Natural killer cell treated with Interleukin-12 subunit alpha and Interleukin-12 subunit beta and Interleukin-15 and Interleukin-18, amount 100 ng/mL, for 72 hours (primary cell): Measurements from ENCODE around the gene AXL. TPM values are rescaled to one million over a fixed set of nuclear protein-coding genes. Genes with fewer than 3 reads are reported as not detected.
A peak's percentile ranks its signal among the peaks of the same experiment; 100 is the strongest.

Experiments
- ATAC-seq, 2 donors: fragments of 150-1000 bp; cut with Tn5 transposase in 1 of 2; sonication (Bioruptor Pico), chemical (Tn5 transposase) in 1 of 2; 2 replicates each; pipeline ENCODE4 v1.10.0; 2021
- DNase-seq: peaks from one replicate; pipeline ENCODE4 v3.0.0; 2022; ENCODE audit warnings: low spot score
- H3K27ac Mint-ChIP-seq, 2 donors: 1 replicate in 1 of 2; 2 replicates in 1 of 2; pipeline ENCODE4 v1.8.0; 2022; ENCODE audit warnings: mixed read lengths in 2 of 2, mild to moderate bottlenecking in 1 of 2, moderate library complexity in 1 of 2
- H3K27me3 Mint-ChIP-seq, 2 donors: 1 replicate in 1 of 2; 2 replicates in 1 of 2; pipeline ENCODE4 v1.8.0; 2022; ENCODE audit warnings: mixed read lengths in 2 of 2
- H3K36me3 Mint-ChIP-seq: one replicate; pipeline ENCODE4 v1.8.0; 2022; ENCODE audit warnings: mixed read lengths
- H3K4me1 Mint-ChIP-seq, 2 donors: 1 replicate in 1 of 2; 2 replicates in 1 of 2; pipeline ENCODE4 v1.8.0; 2022; ENCODE audit warnings: low read depth in 2 of 2, mixed read lengths in 2 of 2, mild to moderate bottlenecking in 1 of 2
- H3K4me3 Mint-ChIP-seq: one replicate; pipeline ENCODE4 v1.8.0; 2022; ENCODE audit warnings: mixed read lengths
- H3K9me3 Mint-ChIP-seq: 2 replicates; pipeline ENCODE4 v1.8.0; 2022; ENCODE audit warnings: mixed read lengths
- total RNA-seq, 2 donors: library from RNA; stranded (reverse); gene quantifications; one replicate each; pipeline ENCODE4 v1.2.3, GENCODE V29; 2022

The AXL gene
- total RNA-seq, 2 donors from 2014 or later = not detected

DNA sequence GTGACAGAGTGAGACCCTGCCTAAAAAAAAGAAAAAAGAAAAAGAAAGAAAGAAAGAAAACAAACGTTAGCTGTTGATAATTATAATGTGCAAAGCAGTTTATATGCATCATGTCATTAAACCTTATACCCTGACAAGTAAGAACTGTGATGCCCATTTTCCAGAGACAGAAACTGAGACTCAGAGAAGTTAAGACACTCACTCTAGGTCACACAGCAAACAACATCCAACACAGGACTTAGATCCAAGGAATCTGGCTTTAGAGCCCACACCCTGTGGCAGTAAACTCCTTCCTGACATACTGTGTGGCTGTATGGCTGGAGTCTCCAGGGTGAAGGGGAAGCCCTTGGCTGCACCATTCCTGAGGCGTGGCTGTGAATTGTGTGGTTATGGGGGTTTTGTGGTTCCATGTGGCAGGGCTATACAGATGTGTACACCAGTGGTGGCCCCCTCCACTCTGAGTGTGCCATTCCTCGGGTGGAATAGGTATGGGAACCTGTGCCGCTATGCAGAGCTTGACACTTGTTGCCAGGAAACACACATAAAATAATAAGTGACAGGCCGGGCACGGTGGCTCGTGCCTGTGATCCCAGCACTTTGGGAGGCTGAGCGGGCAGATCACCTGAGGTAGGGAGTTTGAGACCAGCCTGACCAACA, 15.6 kb downstream of the AXL start:
- no peaks in the 10 kb centered on the region for H3K4me1 Mint-ChIP-seq
- peaks cover 0 to 3% of the 10 kb centered on the region in 2 donors for H3K27me3 Mint-ChIP-seq
- no peaks in the 10 kb centered on the region for H3K36me3 Mint-ChIP-seq
- no peak overlapping the region for H3K27ac Mint-ChIP-seq
- no peak for DNase-seq
- no peak overlapping the region for H3K4me3 Mint-ChIP-seq
- H3K9me3 Mint-ChIP-seq = no peaks in the 10 kb centered on the region
- ATAC-seq = no peak

DNA sequence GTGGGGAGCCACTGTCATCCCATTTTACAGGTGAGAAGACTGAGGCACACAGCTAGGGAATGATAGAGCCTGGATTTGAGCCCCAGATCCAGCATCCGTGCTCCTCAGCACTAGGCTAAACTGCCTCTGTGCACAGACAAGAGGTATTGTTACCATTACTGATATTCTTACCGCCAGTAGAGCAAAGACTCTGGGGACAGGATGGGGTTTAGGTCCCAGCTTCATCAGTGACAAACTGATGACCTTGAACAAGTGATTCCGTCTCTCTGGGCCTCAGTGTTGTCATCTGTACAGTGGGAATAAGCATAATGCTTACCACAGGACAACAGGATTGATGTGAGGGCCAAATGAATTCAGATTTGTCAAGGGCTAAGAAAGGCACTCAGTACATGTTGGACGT, 16.5 kb downstream of the AXL start:
- H3K4me1 Mint-ChIP-seq = no peaks in the 10 kb centered on the region
- no peak overlapping the region for H3K27ac Mint-ChIP-seq
- H3K9me3 Mint-ChIP-seq = no peaks in the 10 kb centered on the region
- H3K4me3 Mint-ChIP-seq = no peak overlapping the region
- no peaks in the 10 kb centered on the region for H3K36me3 Mint-ChIP-seq
- DNase-seq (no peak), ATAC-seq (no peak)
- H3K27me3 Mint-ChIP-seq = peaks cover 0 to 7% of the 10 kb centered on the region in 2 donors

DNA sequence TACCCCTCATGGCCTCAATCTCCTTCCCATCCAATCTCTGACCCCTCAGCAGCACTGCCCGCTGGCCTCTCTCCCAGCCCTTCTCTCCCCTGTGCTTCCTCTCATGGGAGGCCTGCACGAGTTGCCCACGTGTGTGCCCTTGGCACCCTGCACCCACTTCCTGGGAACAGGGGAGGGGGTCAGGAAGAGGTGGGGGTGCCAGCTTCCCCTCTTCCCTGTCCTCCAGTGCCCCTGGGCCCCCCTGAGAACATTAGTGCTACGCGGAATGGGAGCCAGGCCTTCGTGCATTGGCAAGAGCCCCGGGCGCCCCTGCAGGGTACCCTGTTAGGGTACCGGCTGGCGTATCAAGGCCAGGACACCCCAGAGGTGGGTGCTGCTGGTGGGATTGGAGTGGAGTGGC, 19.2 kb downstream of the AXL start:
- H3K27ac Mint-ChIP-seq = no peak overlapping the region
- H3K4me1 Mint-ChIP-seq = no peaks in the 10 kb centered on the region
- DNase-seq = no peak
- no peaks in the 10 kb centered on the region for H3K36me3 Mint-ChIP-seq
- no peak for ATAC-seq
- H3K4me3 Mint-ChIP-seq = no peak overlapping the region
- peaks cover 0 to 7% of the 10 kb centered on the region in 2 donors for H3K27me3 Mint-ChIP-seq
- H3K9me3 Mint-ChIP-seq = no peaks in the 10 kb centered on the region

DNA sequence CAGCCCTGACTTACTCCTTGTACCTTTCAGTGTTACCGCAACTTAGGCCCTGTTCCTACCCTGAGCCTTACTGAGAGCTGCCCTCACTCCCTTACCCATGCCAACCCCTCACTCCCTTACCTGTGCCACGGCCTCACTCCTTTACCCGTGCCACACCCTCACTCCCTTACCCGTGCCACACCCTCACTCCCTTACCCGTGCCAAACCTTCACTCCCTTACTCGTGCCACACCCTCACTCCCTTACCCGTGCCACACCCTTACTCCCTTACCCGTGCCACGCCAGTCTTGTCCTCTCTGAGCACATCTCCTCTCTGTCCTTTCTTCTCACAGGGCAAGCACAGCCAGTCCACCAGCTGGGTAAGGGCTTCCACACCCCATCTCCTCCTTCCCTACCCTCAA, 20.3 kb downstream of the AXL start:
- H3K9me3 Mint-ChIP-seq = no peaks in the 10 kb centered on the region
- ATAC-seq = no peak
- no peaks in the 10 kb centered on the region for H3K4me1 Mint-ChIP-seq
- no peak overlapping the region for H3K27ac Mint-ChIP-seq
- DNase-seq = no peak
- H3K36me3 Mint-ChIP-seq = no peaks in the 10 kb centered on the region
- H3K27me3 Mint-ChIP-seq = peaks cover 0 to 7% of the 10 kb centered on the region in 2 donors
- no peak overlapping the region for H3K4me3 Mint-ChIP-seq

DNA sequence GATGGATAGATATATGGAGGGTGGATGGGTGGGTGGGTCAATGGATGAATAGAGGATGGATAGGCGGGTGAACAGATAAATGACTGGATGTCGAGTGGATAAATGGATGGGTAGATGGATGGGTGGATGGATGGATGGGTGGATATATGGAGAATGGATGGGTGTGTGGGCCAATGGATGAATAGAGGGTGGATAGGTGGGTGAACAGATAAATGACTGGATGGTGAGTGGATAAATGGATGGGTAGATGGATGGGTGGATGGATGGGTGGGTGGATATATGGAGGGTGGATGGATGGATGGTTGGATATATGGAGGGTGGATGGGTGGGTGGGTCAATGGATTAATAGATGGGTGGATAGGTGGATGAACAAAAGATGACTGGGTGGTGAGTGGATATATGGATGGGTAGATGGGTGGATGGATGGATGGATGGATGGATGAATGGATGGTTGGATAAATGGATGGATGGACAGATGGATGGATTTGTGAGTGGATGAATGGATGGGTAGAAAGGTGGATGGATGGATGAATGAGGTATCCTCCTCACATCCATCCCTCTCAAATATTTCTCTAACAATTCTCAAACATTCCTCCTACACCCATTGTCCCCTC, 21.0 kb downstream of the AXL start:
- ATAC-seq (no peak), DNase-seq (no peak)
- Mint-ChIP-seq H3K9me3 (no peaks in the 10 kb centered on the region), H3K4me3 (no peak overlapping the region), H3K27ac (no peak overlapping the region), H3K27me3 (peaks cover 0 to 7% of the 10 kb centered on the region in 2 donors), H3K36me3 (no peaks in the 10 kb centered on the region), H3K4me1 (no peaks in the 10 kb centered on the region)

DNA sequence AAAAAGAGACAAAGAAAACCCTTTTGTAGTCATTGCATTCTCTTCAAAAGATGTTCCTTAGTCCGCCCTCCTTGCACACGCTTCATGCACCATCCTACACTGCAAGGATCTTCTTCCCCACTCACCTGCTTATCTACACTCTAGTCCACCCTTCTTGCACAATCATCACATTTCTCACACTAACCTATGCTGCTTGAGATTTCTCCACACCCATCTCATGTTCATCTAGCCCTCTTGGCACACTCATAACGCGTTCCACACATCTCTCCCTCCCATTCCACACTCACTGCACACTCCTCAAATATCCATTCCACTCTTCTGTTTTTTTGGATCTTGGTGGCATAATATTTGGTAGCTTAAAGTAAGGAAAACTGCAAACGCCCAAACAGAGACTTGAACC, 22.8 kb downstream of the AXL start:
- Mint-ChIP-seq H3K36me3 (no peaks in the 10 kb centered on the region), H3K27ac (no peak overlapping the region), H3K4me3 (no peak overlapping the region), H3K27me3 (peaks cover 0 to 7% of the 10 kb centered on the region in 2 donors), H3K4me1 (no peaks in the 10 kb centered on the region), H3K9me3 (no peaks in the 10 kb centered on the region)
- DNase-seq (no peak), ATAC-seq (no peak)

DNA sequence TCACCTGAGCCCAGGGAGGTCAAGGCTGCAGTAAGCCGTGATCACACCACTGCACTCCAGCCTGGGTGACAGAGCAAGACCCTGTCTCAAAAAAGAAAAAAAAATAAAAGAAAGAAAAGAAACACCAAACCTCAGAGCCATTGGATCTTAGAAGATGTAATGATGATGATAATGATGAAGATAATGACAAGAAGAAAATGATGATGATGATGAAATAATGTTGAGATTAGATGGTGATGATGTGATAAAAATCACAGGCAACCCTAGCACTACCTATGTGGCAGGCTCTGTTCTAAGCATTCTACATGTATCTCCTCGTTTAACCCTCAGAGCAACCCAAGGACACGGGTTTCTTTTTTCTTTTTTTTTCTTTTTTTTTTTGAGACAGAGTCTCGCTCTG, 25.1 kb downstream of the AXL start:
- Mint-ChIP-seq H3K36me3 (no peaks in the 10 kb centered on the region), H3K4me1 (no peaks in the 10 kb centered on the region), H3K27ac (no peak overlapping the region), H3K9me3 (no peaks in the 10 kb centered on the region), H3K4me3 (no peak overlapping the region), H3K27me3 (peaks cover 0 to 7% of the 10 kb centered on the region in 2 donors)
- no peak for ATAC-seq
- no peak for DNase-seq

DNA sequence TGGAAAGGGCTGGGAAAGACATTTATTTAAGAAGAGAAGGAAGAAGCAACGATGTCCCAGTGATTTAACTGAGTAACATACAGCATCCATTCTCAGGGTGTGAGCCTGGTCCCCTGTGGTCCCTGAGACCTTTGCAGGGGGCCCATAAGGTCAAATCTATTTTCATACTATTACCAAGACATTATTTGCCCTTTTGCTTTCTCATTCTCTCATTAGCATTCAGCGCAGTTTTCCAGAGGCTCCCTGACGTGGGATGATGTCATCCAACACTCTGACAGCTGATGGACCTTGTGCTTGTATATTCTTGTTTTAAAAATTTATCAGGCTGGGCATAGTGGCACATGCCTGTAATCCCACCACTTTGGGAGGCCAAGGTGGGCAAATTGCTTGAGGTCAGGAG, 26.8 kb downstream of the AXL start:
- Mint-ChIP-seq H3K9me3 (no peaks in the 10 kb centered on the region), H3K36me3 (no peaks in the 10 kb centered on the region), H3K27ac (no peak overlapping the region), H3K4me1 (no peaks in the 10 kb centered on the region), H3K27me3 (no peaks in the 10 kb centered on the region), H3K4me3 (no peak overlapping the region)
- DNase-seq = no peak
- ATAC-seq = no peak

DNA sequence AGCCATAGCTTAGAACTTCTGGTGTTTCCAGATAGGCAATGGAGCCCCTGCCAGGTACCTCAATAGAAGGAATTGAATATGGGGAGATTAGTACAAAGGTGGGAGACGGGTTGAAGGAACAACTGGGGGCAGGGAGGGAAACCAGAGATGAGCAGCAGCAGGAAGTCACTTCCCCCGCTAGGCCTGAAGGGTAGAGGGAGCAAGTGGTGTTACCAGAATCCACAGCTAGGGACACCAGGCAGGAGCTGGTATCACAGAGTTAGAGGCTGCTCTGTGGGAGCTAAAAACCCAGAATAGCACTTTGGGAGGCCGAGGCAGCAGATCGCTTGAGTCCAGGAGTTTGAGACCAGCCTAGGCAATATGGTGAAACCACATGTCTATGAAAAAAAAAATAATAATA, 29.9 kb downstream of the AXL start:
- H3K36me3 Mint-ChIP-seq = no peaks in the 10 kb centered on the region
- H3K4me1 Mint-ChIP-seq = no peaks in the 10 kb centered on the region
- ATAC-seq = no peak
- H3K27me3 Mint-ChIP-seq = peaks cover 7 to 9% of the 10 kb centered on the region in 2 donors
- DNase-seq = no peak
- no peaks in the 10 kb centered on the region for H3K9me3 Mint-ChIP-seq
- no peak overlapping the region for H3K4me3 Mint-ChIP-seq
- no peak overlapping the region for H3K27ac Mint-ChIP-seq

DNA sequence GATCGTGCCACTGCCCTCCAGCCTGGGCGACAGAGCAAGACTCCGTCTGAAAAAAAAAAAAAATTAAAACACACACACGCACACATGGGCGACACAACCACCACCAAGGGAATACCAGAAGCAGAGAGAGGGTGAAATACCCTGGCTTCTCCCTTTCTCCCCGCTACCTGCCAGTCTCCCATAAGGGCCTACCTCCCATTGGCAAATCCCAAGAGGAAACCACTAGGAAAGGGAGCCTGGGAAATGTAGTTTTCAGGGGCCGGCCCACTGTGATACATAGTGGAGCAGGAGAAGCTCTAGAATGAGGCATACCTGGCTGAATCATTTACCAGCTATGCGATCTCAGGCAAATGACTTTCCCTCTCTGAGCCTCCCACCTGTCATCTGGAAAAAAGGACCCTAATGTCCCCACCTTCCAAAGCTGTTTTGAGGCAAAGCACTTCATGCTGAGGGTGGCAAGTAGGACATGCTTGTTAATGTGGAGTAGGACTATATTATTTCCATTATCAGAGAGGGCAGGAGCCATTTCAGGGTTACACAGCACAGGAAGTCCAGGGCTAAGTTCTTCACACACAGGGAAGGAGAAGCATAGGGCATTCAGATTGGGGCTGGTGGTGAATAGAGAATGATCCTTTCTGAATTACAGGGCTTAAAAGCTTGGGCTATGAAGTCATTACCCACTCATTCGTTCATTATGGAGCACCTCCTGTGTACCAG, 30.8 kb downstream of the AXL start:
- no peaks in the 10 kb centered on the region for H3K36me3 Mint-ChIP-seq
- H3K4me1 Mint-ChIP-seq = no peaks in the 10 kb centered on the region
- no peak overlapping the region for H3K27ac Mint-ChIP-seq
- H3K27me3 Mint-ChIP-seq = peaks cover 7 to 9% of the 10 kb centered on the region in 2 donors
- no peak overlapping the region for H3K4me3 Mint-ChIP-seq
- ATAC-seq = no peak
- H3K9me3 Mint-ChIP-seq = no peaks in the 10 kb centered on the region
- DNase-seq = no peak

DNA sequence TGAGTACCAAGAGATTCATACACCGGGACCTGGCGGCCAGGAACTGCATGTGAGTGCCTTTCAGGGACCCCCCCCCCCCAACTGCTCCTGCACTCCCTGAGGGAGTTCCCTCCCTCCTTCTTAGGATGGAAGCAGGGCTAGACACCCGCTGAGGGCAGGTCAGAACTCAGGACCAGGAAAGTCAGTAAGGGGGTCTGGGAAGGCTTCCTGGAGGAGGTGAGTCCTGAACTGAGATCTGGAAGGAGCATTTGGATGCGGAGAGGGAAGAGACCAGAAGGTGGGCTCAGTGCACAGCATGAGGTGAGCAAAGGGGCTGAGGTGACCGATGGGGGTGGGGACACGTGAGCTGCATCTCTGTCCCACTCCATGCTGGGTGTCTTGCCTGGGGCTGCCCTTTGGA, 34.6 kb downstream of the AXL start:
- Mint-ChIP-seq H3K9me3 (no peaks in the 10 kb centered on the region), H3K36me3 (no peaks in the 10 kb centered on the region), H3K27me3 (peaks cover 7 to 9% of the 10 kb centered on the region in 2 donors), H3K27ac (no peak overlapping the region), H3K4me3 (no peak overlapping the region), H3K4me1 (no peaks in the 10 kb centered on the region)
- DNase-seq (no peak), ATAC-seq (no peak)

DNA sequence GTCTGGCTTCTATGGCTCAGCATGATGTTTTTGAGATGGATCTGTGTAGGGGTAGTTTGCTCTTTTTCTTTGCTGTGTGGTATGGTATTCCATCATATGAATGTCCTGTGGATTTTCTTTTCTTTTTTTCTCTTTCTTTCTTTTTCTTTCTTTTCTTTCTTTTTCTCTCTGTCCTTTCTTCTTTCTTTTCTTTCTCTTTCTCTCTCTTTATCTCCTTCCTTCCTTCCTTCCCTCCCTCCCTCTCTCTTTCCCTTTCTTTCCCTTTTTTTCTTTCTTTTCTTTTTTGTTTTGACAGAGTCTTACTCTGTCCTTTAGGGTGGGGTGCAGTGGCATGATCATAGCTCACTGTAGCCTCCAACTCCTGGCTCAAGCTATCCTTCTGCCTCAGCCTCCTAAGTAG, 36.1 kb downstream of the AXL start:
- H3K36me3 Mint-ChIP-seq = no peaks in the 10 kb centered on the region
- H3K4me3 Mint-ChIP-seq = no peak overlapping the region
- ATAC-seq (no peak), DNase-seq (no peak)
- peaks cover 7 to 9% of the 10 kb centered on the region in 2 donors for H3K27me3 Mint-ChIP-seq
- no peak overlapping the region for H3K27ac Mint-ChIP-seq
- no peaks in the 10 kb centered on the region for H3K4me1 Mint-ChIP-seq
- no peaks in the 10 kb centered on the region for H3K9me3 Mint-ChIP-seq

DNA sequence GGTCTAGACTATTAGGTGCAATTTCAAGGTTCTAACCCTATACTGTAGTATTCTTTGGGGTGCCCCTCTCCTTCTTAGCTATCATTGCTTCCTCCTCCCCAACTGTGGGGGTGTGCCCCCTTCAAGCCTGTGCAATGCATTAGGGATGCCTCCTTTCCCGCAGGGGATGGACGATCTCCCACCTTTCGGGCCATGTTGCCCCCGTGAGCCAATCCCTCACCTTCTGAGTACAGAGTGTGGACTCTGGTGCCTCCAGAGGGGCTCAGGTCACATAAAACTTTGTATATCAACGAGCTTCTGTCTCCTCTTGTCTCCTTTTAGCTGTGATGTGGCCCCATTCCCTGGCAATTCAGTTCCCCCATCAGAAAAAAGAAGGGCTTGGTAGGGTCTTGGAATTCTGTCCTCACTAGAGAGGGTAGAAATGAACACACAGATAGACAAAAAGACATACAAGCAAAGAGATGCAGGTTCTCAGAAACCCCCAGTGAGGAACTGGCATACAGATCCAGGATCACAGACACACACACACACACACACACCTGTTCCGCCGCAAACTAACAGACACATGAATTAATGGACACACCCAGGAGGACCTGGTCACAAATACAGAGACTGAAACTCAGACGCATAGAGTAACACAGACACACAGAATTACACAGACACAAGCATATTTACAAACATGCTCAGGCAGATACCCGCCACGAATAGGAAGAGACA, 42.6 kb downstream of the AXL start:
- Mint-ChIP-seq H3K9me3 (no peaks in the 10 kb centered on the region), H3K4me1 (peaks cover 30 to 34% of the 10 kb centered on the region in 2 donors), H3K4me3 (peak overlapping the region; percentile 95), H3K27ac (peak overlapping the region; percentile 98), H3K36me3 (peaks cover 12% of the 10 kb centered on the region), H3K27me3 (no peaks in the 10 kb centered on the region)
- DNase-seq (no peak), ATAC-seq (no peak)
